Stimulated activated CD4-positive, alpha-beta T cell treated with anti-CD3 and anti-CD28 coated beads, Interleukin-15, amount 100 ng/mL, for 1 hour (primary cell): ENCODE measurements around the gene SNRNP70.

Experiments
- DNase-seq, 2 donors: peaks; one replicate each; pipeline ENCODE4 v3.0.0-alpha.2; 2020; ENCODE audit warnings: low read depth in 1 of 2, low spot score in 1 of 2

The SNRNP70 gene

GRCh38 chr19:49148044-49148682 lies 62.9 kb downstream of the SNRNP70 start:
- no peak for DNase-seq

GRCh38 chr19:49148784-49149651 lies 63.8 kb downstream of the SNRNP70 start:
- DNase-seq = peak; percentile 50 to 70

GRCh38 chr19:49149652-49150105 lies 64.4 kb downstream of the SNRNP70 start:
- DNase-seq = no peak

- DNase-seq = no peak
Measured at GRCh38 chr19:49150106-49150943, 65.1 kb downstream of the SNRNP70 start.

GRCh38 chr19:49150944-49151243 lies 65.6 kb downstream of the SNRNP70 start:
- no peak for DNase-seq

GRCh38 chr19:49151267-49152118 lies 66.2 kb downstream of the SNRNP70 start:
- DNase-seq = no peak

GRCh38 chr19:49152119-49152550 lies 66.9 kb downstream of the SNRNP70 start:
- DNase-seq = no peak

- no peak for DNase-seq
Measured at GRCh38 chr19:49153167-49153809, 68.0 kb downstream of the SNRNP70 start.

- DNase-seq = no peak
Measured at GRCh38 chr19:49154279-49154678, 69.0 kb downstream of the SNRNP70 start.

GRCh38 chr19:49155005-49155819 lies 70.0 kb downstream of the SNRNP70 start, which contains the start of gene HRC:
HRC (minus strand) TSS chr19:49155396; CDS start chr19:49155237, 159 bp downstream.
- no peak for DNase-seq

GRCh38 chr19:49155820-49156346 lies 70.6 kb downstream of the SNRNP70 start:
- DNase-seq = no peak

GRCh38 chr19:49157445-49158224 lies 72.4 kb downstream of the SNRNP70 start, which contains the start of gene TRPM4:
TRPM4 (plus strand) TSS chr19:49157792; CDS start chr19:49157867, 75 bp downstream.
- peak in 1 of 2 donors; percentile 33 for DNase-seq
